Activated CD4-positive, alpha-beta T cell treated with anti-CD3 and anti-CD28 coated beads for 24 hours (primary cell): ENCODE data around the gene CLCA2.

Source experiments
- DNase-seq, 2 donors: peaks; one replicate each; pipeline ENCODE4 v3.0.0-alpha.2; 2020; ENCODE audit warnings: low read depth in 2 of 2

The CLCA2 gene, protein sequence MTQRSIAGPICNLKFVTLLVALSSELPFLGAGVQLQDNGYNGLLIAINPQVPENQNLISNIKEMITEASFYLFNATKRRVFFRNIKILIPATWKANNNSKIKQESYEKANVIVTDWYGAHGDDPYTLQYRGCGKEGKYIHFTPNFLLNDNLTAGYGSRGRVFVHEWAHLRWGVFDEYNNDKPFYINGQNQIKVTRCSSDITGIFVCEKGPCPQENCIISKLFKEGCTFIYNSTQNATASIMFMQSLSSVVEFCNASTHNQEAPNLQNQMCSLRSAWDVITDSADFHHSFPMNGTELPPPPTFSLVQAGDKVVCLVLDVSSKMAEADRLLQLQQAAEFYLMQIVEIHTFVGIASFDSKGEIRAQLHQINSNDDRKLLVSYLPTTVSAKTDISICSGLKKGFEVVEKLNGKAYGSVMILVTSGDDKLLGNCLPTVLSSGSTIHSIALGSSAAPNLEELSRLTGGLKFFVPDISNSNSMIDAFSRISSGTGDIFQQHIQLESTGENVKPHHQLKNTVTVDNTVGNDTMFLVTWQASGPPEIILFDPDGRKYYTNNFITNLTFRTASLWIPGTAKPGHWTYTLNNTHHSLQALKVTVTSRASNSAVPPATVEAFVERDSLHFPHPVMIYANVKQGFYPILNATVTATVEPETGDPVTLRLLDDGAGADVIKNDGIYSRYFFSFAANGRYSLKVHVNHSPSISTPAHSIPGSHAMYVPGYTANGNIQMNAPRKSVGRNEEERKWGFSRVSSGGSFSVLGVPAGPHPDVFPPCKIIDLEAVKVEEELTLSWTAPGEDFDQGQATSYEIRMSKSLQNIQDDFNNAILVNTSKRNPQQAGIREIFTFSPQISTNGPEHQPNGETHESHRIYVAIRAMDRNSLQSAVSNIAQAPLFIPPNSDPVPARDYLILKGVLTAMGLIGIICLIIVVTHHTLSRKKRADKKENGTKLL

GRCh38 chr1:86423873-86424272 lies at the start of gene CLCA2:
Gene CLCA2, plus strand, starts transcription at chr1:86424171. Its CDS starts 77 bp downstream, at chr1:86424248.
- no peak for DNase-seq

- DNase-seq = no peak
Measured at GRCh38 chr1:86375688-86376087, 48.3 kb upstream of the CLCA2 start.

DNA sequence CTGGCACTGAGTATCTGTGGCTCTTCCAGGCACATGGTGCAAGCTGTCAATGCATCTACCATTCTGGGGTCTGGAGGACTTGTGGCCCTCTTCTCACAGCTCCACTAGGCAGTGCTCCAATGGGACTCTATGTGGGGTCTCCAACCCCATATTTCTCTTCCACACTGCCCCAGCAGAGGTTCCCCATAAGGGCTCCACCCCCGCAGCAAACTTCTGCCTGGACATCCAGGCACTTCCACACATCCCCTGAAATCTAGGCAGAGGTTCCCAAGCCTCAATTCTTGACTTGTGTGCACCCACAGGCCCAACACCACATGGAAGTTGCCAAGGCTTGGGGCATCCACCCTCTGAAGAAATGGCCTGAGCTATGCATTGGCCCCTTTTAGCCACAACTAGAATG lies 46.6 kb upstream of the CLCA2 start:
- no peak for DNase-seq

- no peak for DNase-seq
Measured at GRCh38 chr1:86378813-86379212, 45.2 kb upstream of the CLCA2 start.

- no peak for DNase-seq
Measured at GRCh38 chr1:86380257-86380861, 43.6 kb upstream of the CLCA2 start.

GRCh38 chr1:86381223-86381622 lies 42.7 kb upstream of the CLCA2 start:
- no peak for DNase-seq

DNA sequence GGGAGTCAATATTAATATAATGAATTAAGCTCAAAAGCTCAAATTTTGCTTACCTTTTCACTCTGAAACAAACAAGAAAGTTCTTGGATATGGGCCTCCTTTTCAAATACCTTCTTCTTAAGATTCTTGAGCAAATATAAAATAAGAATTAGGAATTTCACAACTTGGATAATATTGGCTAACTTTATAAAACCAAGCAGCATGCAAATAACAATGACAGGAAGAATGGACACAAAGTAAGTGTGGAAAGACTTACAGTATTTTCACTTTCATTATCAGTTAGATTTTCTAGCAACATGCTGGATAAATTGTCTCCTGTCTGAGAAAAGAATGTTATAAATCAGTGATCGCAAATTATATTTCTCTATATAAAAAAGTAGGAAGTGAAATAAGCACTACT lies 41.1 kb upstream of the CLCA2 start:
- DNase-seq = no peak

DNA sequence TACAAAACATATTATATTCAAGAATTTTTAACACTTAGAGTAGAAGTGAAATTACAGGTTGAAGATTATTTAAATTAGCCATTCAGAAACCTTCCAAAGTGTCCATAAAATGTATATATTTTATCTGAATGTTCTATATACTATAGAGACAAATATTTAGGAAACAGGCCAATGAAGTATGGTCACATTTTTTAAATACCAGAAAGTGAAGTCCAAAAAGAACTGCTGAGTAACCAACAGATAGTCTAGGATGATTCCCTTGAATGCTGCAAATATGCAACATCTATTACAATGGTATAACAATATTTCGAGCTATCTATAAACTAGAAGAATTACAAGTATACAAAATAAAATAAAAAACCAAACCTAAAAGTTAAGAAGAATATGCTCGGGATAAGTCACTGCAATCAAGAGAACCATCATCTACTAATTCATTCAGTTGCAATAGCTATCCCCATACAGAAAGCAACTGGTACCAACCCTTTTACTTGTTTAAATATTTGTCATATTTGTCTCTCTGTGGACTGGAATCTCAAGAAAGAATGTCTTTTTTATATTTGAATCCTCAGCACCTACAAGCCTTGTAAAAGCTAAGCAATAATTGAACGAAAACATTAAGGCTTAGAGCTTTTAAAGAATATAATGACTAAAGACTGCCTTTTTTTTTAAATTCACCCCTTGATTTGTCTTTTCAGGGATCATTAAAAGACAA lies 35.9 kb upstream of the CLCA2 start:
- DNase-seq = no peak

DNA sequence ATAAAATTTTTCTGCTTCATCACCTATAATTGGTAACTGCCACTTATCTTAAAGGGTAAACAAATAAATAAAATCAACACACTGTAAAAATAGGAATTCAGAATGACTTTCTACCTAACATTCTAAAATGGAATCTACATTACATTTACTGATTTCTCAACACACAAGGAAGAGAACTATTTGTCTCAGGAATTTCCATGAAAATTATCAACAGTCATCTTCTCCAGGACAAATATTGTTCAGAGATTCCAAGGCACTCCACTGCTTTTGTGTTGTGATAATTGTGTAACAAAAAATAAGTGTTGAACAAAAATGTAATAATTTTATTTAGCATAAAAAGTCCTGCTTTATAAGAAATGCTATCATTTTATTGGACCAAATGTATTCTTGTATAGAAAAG lies 35.2 kb upstream of the CLCA2 start:
- DNase-seq = no peak

GRCh38 chr1:86389307-86389706 lies 34.7 kb upstream of the CLCA2 start:
- DNase-seq = no peak

DNA sequence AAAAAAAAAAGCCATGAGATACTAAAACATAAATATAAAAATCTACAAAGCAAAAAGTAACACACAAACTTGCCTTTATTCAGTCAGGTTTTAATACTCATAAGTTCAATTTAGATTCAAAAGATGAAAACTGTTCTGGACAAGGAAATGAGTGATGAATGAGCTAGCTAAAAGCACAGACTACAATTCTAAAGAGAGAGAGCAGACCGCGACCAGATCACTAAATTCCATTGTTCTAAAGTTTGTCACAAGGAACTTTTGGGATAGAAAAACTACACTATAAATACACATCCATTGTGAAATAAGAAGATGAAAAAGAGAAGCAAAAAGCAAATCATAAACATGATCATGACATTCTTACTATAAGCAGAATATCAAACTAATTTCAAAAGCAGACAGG lies 29.6 kb upstream of the CLCA2 start:
- no peak for DNase-seq

DNA sequence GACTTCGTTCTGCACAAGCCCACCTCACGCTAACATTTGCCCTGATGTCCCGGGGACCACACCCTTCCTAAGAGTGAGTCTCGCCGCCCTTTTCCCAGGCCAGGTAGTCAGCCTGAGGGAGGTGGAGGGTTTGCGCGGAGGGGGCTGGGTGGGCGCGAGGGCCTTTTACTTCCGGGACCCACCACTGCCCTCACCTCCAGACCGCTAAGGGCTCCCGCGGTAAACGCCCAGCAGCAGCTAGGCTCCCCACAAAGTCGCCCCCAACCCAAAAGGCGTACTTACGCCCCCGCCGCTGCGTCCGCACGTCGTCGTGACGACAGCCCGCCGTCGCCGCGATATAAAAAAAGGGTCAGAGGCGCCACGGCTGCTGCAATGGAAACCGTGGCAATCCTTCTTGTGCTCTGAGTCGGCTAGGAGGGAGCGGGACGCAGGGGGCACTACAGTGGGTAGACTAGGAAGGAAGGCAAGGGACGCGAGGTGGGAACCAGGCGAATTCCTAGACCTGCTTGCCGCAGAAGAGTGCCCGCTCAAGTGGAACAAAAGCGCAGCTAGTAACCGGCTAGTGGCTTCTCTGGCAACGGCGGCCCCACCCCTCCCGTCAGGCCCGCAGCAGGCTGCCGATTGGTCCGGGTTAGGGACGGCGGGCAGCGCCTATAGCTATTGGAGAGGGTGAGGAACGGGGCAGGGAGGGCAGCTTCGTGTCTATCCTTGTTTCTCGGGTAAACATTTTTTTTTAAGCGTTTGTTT lies 28.0 kb upstream of the CLCA2 start, which contains the start of gene ODF2L:
Gene ODF2L, minus strand, starts transcription at position 573 of the 747 bp plus-strand sequence. CDS start 9,296 bp downstream, outside the sequence.
- DNase-seq = peak; percentile 74 to 78

- no peak for DNase-seq
Measured at GRCh38 chr1:86396498-86396890, 27.5 kb upstream of the CLCA2 start.

- DNase-seq = no peak
Measured at GRCh38 chr1:86409416-86410021, 14.5 kb upstream of the CLCA2 start.

DNA sequence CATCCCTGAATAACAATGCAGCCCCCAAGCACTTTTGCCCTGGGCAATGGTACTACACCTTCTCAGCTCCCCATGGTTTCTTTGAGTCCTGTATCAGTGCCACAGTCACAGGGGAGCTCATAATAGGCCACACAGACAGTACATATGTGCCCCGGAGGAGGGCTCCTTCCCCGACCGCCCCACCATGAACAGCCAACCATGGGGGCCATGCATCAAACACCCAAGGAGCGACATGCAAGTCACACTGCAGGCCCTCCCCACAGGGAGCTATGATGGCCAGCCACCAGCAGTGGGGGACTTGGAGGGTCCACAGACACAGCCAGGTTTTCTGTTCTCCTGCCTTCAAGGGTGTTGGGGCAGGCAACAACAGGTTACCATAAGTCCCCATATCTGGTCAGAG lies 13.1 kb upstream of the CLCA2 start:
- no peak for DNase-seq

GRCh38 chr1:86416343-86416742 lies 7.6 kb upstream of the CLCA2 start:
- DNase-seq = no peak

DNA sequence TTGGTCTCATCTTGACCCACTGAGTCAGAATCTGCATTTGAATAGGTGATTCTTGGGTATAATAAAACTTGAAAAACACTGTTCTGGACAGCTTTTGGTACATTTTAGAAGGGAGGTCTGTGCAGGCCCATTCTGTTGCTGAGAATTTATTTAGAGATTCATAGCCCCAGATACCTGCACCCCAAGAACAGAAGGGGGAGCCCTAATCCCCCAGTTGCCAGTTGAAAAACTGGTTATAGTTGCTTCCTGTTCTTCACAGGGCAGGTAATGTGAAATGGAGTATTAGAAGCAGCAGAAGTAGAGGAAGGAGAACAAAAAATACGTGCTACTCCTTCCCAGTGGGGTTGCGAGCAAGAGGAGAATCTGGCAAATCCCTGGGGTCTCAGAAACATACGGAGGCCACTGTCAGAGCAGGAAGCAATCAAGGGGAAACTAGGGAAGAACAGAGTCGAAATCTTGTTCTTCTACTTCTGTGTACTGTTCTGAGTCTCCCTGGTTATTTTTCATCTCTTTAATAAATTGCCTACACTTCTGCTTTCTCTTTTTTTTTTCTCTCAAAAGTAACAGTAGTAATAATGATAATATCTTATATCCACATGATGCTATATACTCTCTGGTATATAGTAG lies 4.6 kb upstream of the CLCA2 start:
- no peak for DNase-seq

GRCh38 chr1:86421601-86422280 lies 2.2 kb upstream of the CLCA2 start:
- DNase-seq = no peak

DNA sequence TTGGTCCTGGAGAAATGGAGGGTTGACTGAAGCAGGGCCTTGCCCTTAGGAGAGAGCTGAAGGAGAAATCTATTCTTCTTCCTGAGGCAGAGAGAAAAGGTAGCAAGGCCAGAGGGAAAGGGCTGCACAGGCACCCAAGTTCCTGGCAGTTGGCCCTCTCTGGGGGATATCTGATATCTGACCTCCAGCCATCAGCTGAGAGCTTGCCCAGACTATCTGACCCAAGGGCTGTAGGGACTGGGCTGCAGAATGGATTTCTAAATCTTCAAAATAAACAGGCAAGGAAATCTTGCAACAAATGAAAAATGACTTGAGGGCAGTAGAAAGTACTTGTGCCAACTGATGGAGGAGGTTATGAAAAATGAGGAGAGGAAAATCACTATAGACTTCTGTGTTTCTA lies 498 bp upstream of the CLCA2 start:
- no peak for DNase-seq
